DMS114 treated with DMSO at 0.1 percent for 48 hours (cell line): Measurements from ENCODE around the gene IGFLR1.
"Not testable (repeated sequence)": the region's sequence is repeated elsewhere in the genome, so short reads cannot be mapped to it uniquely, and the experiment has no call there.

Experiments used
- DNase-seq: peaks from one replicate; lab custom pipeline; 2025; ENCODE audit not compliant: unreplicated experiment; lab: John Stamatoyannopoulos, UW

Gene IGFLR1

DNA sequence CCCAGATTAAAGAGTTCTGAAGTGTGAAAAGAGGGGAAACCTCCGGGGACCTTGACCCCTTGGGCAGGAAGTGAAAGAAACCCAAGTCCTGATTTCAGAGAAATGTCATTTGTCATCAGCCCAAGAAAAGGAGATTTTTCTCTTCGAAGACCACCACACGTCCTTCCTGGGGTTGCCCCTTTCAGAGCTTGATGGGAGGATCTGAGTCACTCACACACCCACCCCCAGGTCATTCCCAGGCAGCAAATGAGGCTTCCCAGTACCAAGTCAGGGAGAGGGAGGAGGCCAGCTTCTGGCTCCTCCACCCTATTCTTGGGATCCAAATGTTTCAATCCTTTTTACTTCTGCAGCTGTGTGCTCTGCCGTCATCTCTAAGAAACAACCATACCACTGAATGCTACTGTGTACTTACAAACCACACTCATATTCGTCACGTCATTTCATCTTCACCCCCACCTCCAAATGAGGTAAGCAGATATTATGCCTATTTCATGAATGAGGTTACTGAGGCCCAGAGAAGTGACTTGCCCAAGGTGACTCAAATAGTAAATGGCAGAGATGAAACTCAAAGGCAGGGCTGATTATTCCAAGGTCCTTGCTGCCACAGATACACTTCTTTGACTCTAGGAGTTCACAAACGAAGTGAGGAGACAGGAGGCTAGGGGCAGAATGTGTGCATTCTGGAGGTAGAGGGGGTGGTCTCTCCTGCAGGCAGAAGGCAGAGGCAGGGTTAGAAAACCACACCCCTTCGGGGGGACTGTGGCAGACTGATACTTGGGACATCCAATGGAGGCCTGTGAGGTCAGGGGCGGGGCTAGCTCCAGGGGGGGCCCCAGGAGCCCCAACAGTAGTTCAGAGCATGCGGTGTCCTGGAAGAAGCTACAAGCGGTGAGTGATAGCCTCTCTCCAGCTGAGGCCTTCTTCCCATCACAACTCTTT, 29.4 kb downstream of the IGFLR1 start:
- no peak for DNase-seq

DNA sequence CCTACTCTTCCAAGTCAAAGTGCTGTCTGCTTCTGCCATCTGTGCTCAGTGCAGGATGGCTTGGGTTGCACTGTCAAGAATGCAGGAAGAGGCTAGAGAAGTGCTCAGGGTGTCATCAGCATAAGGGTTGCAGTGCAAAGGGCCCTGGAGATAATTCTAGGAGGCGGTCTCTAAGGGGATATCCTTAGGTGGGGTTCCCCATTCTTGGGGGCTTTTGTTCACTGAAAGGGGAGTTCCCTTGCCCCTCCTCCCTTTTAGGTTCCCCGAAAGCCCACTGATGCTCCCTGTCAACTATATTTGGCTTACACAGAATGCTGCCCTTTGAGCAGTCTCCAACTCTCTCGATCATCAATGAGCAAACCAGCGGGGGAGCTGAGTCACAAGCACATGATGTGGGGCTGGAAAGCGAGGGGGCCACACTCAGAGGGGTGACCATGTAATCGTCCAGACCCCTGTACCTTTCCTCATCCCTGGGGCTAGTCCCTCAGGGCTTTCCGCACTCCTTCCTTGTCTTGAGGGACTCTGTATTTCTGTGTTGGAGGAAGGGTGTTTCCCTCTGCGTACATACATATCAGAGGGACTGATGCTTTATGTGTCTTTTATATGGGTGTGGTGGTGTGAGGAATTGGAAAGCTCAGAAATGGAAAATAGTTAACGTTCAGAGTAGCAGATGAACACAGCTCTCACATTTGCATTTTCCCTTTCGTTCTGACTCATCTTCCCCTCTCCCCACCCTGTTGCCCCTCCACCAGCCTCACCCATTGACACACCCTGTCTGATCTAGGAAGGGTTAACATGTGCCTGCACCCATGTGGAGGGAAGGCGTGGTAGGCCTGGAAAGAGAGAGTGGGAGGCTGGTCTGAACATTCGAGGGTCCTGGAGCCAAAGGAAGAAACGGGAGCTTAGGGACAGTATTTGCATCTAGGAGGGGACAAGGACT, 31.2 kb downstream of the IGFLR1 start:
- DNase-seq: no peak

- DNase-seq: no peak
Observed at GRCh38 chr19:35708391-35708790, 33.9 kb downstream of the IGFLR1 start.

DNA sequence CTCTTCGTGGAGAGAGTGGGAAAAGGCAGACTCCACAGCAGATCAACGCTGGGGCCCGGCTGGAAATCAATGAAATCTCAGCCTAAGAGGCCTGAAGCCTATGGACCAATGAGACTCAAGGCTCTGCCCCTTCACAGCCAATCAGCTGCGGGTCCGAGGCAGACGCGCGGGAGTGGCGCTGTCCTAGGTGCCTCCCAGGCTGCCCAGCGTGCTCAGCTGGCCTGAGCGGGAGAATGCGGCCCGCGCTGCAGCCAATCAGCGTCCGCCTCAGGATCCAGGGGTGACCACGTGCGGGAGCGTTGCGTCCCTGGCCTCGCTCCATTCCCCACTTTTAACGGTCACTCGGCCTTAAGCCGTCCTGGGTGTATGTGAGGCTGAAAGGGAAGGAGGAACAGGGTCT, 38.0 kb downstream of the IGFLR1 start, which contains the start of gene ZBTB32:
TSS of gene ZBTB32 (plus strand) at position 341 of the 400 bp plus-strand sequence. CDS start 10,069 bp downstream, outside the sequence.
- no peak for DNase-seq

- no peak for DNase-seq
Observed at GRCh38 chr19:35703343-35703742, 38.9 kb downstream of the IGFLR1 start.

GRCh38 chr19:35702223-35703012, 39.8 kb downstream of the IGFLR1 start:
- DNase-seq: peak; percentile 99

- no peak for DNase-seq
Observed at GRCh38 chr19:35696835-35697234, 45.4 kb downstream of the IGFLR1 start.

DNA sequence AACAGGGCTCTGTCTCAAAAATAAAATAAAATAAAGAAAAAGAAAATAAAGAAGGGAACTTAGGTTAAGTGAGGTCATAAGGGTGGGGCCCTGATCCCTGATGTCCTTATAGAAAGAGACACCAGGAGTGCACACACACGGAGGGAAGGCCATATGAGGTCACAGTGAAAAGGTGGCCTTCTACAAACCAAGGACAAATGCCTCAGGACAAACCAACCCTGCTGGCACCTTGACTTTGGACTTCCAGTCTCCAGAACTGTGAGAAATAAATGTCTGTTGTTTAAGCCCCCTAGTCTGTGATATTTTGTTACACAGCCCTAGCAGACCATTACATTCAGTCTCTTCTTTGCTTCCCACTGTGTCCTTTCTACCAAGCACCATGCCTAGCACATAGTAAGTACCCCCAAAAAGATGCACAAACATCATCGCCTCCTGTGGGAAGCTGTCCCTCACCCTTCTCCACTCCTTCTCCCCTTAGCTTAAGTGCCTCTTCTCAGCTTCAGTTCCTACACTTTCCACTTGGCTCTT, 46.3 kb downstream of the IGFLR1 start:
- no peak for DNase-seq

DNA sequence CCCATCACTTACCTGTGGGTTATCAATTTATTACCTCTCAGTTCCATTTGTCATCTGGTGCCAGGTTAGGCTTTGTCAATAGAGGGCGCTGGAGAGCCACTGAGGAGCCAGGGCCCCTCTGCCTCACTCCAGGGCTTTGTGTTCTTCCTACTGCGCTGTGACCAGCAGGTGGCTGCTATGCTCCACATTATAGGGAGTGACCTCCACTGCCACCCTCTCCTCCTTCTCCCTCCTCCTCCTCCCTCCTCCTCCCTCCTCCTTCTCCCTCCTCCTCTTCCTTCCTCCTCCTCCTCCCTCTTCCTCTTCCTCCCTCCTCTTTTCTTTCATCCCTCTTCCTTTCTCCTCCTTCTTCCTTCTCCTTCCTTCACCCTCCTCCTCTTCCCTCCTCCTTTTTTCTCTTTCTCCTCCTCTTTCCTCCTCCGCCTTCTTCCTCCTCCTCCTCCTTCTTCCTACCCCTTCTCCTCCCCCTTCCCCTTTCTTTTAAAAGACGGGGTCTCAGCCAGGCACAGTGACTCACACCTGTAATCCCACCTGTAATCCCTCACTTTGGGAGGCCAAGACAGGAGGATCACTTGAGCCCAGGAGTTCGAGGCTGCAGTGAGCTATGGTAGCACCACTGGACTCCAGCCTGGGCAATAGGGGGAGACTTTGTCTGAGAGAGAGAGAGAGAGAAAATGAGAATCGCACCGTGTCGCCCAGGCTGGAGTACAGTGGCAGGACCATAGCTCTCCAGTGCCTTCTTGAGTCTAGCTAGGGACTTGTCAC, 48.2 kb downstream of the IGFLR1 start:
- peak; percentile 83 for DNase-seq

- DNase-seq: no peak
Observed at GRCh38 chr19:35693422-35693821, 48.8 kb downstream of the IGFLR1 start.

GRCh38 chr19:35692010-35692409, 50.2 kb downstream of the IGFLR1 start:
- DNase-seq: no peak

- DNase-seq: not testable (repeated sequence)
Observed at GRCh38 chr19:35691106-35691505, 51.1 kb downstream of the IGFLR1 start.

GRCh38 chr19:35689836-35690235, 52.4 kb downstream of the IGFLR1 start:
- no peak for DNase-seq
